Measurements from ENCODE around the gene CADM1. TPM values are rescaled to one million over a fixed set of nuclear protein-coding genes. Genes with fewer than 3 reads are reported as not detected.

CADM1 gene
- total and polyA plus RNA-seq, 2 donors (not counting 3 experiments of a cell fraction or from before 2014, with no cell fraction given), result 0.52 to 2.6 TPM

DNA sequence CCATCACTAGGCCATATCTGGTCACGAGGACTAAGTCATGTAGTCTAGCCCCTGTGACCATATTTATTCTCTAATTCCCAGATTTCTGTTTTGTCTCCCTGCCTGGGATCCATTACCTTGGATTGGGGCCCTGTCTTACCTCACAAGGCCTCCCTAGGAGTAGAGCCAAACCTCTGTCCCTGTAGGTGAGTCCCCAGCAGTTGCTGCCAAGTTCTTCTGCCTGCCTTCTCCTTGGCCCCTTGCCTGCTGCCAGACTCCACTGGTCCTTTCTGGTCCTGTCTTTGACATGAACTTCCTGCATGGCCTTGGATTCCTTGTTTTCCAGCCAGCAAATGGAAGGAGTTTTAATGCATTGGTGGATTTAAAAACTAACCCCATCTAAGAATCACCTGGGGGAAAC is 35.6 kb upstream of the CADM1 start:
- no peaks in the 10 kb centered on the region for H4K20me1 ChIP-seq (replicated peaks; ENCODE audit: control insufficient read depth, extremely low read depth, insufficient read depth, low read length)
- no peak for FAIRE-seq

More for the DNA sequence above, 35.6 kb upstream of the CADM1 start:
- no peak overlapping the region for H2AFZ ChIP-seq (ENCODE audit: low read depth, low read length)
- dilution Hi-C loops (cut with MboI; ENCODE audit: extremely low pct_ligation_motif_present, low sequenced_read_pairs) (no loop called here), intact Hi-C loops (cut with micrococcal nuclease) (no loop called here)
- H3K9me1 ChIP-seq (replicated peaks; ENCODE audit: control insufficient read depth, extremely low read depth, insufficient read depth, low read length), result no peaks in the 10 kb centered on the region
- no peak for TF ChIP-seq POLR2AphosphoS5 (IDR thresholded peaks at IDR 0.05; ENCODE audit: insufficient read depth, low read depth, low read length)
- TF ChIP-seq GATA2 (IDR thresholded peaks at IDR 0.05; ENCODE audit: insufficient read depth, insufficient read length, low read depth, low read length), result no peak
- TF ChIP-seq, protein P1, sequence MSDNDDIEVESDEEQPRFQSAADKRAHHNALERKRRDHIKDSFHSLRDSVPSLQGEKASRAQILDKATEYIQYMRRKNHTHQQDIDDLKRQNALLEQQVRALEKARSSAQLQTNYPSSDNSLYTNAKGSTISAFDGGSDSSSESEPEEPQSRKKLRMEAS (IDR thresholded peaks at IDR 0.05; ENCODE audit: insufficient read depth, insufficient read length), result no peak
- TF ChIP-seq JUN (IDR thresholded peaks at IDR 0.05; ENCODE audit: borderline replicate concordance, insufficient read depth, insufficient read length, low read depth), result no peak
- TF ChIP-seq MYC (IDR thresholded peaks at IDR 0.05; ENCODE audit: low read depth, low read length), result no peak
- TF ChIP-seq, protein P2, sequence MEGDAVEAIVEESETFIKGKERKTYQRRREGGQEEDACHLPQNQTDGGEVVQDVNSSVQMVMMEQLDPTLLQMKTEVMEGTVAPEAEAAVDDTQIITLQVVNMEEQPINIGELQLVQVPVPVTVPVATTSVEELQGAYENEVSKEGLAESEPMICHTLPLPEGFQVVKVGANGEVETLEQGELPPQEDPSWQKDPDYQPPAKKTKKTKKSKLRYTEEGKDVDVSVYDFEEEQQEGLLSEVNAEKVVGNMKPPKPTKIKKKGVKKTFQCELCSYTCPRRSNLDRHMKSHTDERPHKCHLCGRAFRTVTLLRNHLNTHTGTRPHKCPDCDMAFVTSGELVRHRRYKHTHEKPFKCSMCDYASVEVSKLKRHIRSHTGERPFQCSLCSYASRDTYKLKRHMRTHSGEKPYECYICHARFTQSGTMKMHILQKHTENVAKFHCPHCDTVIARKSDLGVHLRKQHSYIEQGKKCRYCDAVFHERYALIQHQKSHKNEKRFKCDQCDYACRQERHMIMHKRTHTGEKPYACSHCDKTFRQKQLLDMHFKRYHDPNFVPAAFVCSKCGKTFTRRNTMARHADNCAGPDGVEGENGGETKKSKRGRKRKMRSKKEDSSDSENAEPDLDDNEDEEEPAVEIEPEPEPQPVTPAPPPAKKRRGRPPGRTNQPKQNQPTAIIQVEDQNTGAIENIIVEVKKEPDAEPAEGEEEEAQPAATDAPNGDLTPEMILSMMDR (IDR thresholded peaks at IDR 0.05; ENCODE audit: extremely low read depth in 1 of 2, insufficient read depth in 1 of 2, low read depth in 1 of 2, low read length in 2 of 2), result no peak
- no peak for TF ChIP-seq FOS (IDR thresholded peaks at IDR 0.05; ENCODE audit: borderline replicate concordance, insufficient read depth, low read length)
- TF ChIP-seq POLR2A (IDR thresholded peaks at IDR 0.05; ENCODE audit: low read depth, low read length), result no peak
- TF ChIP-seq EZH2 (IDR thresholded peaks at IDR 0.05; ENCODE audit: borderline replicate concordance, low read depth, low read length, severe bottlenecking), result no peak
- no peaks in the 10 kb centered on the region for H3K27me3 ChIP-seq (ENCODE audit: control insufficient read depth in 2 of 2, insufficient read depth in 2 of 2, low read length in 2 of 2)
- no peaks in the 10 kb centered on the region for H3K4me1 ChIP-seq (ENCODE audit: control insufficient read depth, extremely low read depth, insufficient read depth, low read length)
- no peak overlapping the region for H3K9ac ChIP-seq (replicated peaks; ENCODE audit: extremely low read depth, insufficient read depth, low read length)
- BruUV-seq (replicated peaks), result no TSS peak
- no peak overlapping the region for H3K27ac ChIP-seq (ENCODE audit: insufficient read depth, low read depth, low read length)
- ChIA-PET CTCF (no interaction called here), POLR2A (no interaction called here)
- no peak for DNase-seq (ENCODE audit: low read depth, low spot score)
- no peaks in the 10 kb centered on the region for H3K79me2 ChIP-seq (ENCODE audit: control insufficient read depth, insufficient read depth, low read length)
- peaks cover 2% of the 10 kb centered on the region for H3K9me3 ChIP-seq (replicated peaks; ENCODE audit: control insufficient read depth, insufficient read depth, low read length)
- H3K4me3 ChIP-seq (replicated peaks in 1 of 3; ENCODE audit: insufficient read depth in 1 of 3, low read depth in 1 of 3, low read length in 3 of 3), result no peak overlapping the region
- no peaks in the 10 kb centered on the region for H3K36me3 ChIP-seq (ENCODE audit: control insufficient read depth in 2 of 2, extremely low read depth in 1 of 2, insufficient read depth in 2 of 2, low read length in 2 of 2)
- no peak overlapping the region for H3K4me2 ChIP-seq (ENCODE audit: insufficient read depth, low read length)
